HG03469 (cell line): ENCODE data around the gene MPV17L.
"Not testable (repeated sequence)": the region's sequence is repeated elsewhere in the genome, so short reads cannot be mapped to it uniquely, and the experiment has no call there.

Experiments used
- ATAC-seq: cut with Tn5 transposase; IDR thresholded peaks from one replicate; pipeline ENCODE4 v1.9.1; 2021; ENCODE audit warnings: mild to moderate bottlenecking, moderate library complexity, moderate number of reproducible peaks; ENCODE audit not compliant: unreplicated experiment

Gene MPV17L

GRCh38 chr16:15450624-15451023, 55.1 kb downstream of the MPV17L start:
- no peak for ATAC-seq

DNA sequence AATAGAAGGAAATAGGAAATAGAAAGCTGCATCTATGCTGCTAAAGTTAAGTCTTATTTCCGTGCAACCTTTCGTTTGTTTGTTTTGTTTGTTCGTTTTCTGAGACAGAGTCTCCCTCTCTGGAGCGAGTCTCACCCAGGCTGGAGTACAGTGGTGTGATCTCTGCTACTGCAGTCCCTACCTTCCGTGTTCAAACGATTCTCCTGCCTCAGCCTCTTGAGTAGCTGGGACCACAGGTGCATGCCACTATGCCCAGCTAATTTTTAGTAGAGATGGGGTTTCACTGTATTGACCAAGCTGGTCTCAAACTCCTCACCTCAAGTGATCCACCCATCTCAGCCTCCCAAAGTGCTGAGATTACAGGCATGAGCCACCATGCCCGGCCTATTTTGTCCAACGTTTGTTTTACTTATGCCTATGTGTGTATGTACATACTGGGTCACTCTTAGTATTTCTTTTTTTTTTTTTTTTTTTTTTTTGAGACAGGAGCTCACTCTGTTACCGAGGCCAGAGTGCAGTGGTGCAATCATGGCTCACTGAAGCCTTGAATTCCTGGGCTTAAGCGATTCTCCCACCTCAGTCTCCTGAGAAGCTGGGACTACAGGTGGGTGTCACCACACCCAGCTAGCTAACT, 55.7 kb downstream of the MPV17L start:
- ATAC-seq = no peak

GRCh38 chr16:15452246-15452855, 56.8 kb downstream of the MPV17L start:
- no peak for ATAC-seq

DNA sequence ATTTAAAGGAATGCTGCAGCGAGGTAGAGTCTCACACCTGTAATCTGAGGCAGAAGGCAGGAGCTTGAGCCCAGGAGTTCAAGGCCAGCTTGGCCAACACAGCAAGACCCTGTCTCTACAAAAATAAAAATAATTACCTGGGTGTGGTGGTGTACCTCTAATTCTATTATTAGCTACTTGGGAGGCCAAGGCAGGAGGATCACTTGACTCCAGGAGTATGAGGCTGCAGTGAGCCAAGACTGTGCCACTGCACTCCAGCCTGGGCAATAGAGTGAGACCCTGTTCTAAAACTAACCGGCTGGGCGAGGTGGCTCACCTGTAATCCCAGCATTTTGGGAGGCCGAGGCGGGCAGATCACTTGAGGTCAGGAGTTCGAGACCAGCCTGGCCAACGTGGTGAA, 57.7 kb downstream of the MPV17L start:
- not testable (repeated sequence) for ATAC-seq

DNA sequence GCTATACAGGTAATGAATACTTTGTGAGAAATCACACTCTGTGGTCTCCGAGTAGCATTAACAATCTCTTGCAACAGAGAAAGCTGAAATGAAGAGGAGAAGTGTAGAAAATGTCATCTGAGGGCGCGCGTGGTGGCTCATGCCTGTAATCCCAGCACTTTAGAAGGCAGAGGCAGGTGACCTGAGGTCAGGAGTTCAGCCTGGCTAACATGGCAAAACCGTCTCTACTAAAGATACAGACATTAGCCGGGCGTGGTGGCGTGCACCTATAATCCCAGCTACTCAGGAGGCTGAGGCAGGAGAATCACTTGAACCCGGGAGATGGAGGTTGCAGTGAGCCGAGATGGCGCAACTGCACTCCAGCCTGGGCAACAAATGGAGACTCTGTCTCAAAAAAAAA, 59.4 kb downstream of the MPV17L start:
- ATAC-seq = not testable (repeated sequence)

GRCh38 chr16:15457400-15457799, 61.8 kb downstream of the MPV17L start:
- ATAC-seq = no peak

- no peak for ATAC-seq
These were observed 62.4 kb downstream of the MPV17L start for GRCh38 chr16:15457958-15458357.

DNA sequence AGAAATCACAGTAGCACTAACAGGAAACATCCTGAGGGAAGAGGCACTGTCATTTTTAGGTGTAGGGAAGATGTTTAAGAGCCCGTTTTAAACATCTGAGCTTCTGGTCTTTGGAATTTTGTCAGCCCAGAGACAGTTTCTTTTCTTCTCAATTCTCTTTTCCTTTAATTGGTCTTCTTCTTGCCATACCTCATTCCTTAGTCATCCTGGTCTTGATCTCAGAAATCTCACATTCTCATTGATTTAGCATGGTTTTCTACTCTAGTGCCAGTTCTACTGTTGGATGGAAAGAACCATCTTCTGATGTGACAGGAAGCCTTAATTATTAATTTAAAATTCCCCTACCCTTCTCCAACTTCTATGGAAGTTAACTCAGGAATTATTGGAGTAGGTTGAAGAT, 64.2 kb downstream of the MPV17L start:
- no peak for ATAC-seq

DNA sequence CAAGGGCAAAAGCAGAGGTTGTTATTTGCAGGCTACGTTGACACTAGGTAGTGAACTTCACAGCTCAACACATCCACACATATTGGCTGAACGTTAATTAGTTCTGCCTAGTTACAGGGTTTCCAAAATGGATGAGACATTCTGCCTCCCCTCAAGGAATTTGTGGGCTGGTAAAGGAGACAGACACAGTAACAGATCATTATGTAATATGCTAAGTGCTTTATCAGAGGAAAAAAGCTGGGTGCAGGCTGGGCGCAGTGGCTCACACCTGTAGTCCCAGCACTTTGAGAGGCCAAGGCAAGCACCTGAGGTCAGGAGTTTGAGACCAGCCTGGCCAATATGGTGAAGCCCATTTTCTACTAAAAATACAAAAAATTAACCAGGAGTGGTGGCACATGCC, 65.0 kb downstream of the MPV17L start:
- ATAC-seq = no peak

- ATAC-seq = no peak
These were observed 65.8 kb downstream of the MPV17L start for GRCh38 chr16:15461376-15461775.
